Activated effector memory CD4-positive, alpha-beta T cell treated with anti-CD3 and anti-CD28 coated beads, Interleukin-2, amount 50 U/mL, for 16 hours (primary cell): ENCODE measurements around the gene SSR3.

Experiments used
- DNase-seq: peaks from one replicate; pipeline ENCODE4 v3.0.0-alpha.2; 2020

The SSR3 gene

DNA sequence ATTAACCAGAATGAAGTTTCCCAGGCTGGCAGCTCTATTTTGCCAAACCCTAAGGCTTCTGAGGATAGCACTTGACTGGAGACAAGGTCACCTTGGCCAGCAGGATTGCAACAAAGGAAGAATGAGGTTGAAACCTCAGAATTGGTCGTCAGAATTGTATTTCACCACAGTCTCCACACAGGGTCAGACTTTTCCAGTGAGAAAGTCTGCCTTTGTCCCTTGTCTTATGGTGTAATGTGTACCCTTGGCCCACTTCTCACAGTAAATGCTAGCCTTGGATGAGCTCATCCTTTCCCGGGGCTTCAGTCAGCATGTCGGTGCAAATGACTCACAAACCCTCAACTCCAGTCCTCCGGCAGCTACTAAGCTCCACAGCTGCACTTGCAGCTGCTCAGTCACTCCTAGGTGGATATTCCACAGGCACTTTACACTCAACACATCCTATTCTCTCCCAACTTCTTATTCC, 19.7 kb downstream of the SSR3 start:
- DNase-seq = no peak

DNA sequence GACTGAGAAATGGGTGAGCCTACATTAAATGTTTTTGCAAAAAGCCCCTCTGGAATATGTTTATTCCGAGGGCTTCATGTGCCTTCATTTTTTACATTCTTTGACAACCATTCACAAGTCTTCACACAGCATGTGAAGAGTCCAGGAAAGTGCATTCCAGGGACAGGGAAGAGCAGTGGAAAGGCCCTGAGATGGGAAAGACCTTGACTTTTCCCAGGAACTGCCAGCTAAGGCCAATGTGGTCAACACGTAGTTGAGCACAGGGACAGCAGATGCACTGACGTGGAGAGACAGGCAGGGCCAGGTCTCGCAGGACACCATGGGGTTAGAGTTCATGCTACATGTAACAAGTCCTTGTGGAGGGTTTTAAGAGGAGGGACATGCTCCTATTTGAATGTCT, 21.7 kb downstream of the SSR3 start:
- DNase-seq = no peak

DNA sequence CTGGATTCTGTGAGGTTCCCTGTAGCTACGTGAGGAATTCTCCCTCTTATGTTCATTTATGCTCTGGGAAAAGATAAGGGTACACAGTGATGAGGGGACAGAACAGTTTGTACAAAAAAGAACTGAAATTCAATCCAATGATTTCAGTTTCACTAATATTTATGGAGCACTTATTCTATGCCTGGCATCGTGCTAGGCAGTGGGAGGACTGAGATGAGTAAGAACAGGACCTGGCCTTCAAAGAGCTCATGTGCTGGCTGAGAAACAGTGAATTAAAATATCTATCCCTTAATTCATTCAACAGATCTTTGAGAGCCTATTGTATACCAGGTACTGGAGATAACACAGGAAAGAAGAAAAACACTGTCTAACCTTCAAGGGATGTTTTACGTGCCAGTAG, 22.2 kb downstream of the SSR3 start:
- DNase-seq = no peak

DNA sequence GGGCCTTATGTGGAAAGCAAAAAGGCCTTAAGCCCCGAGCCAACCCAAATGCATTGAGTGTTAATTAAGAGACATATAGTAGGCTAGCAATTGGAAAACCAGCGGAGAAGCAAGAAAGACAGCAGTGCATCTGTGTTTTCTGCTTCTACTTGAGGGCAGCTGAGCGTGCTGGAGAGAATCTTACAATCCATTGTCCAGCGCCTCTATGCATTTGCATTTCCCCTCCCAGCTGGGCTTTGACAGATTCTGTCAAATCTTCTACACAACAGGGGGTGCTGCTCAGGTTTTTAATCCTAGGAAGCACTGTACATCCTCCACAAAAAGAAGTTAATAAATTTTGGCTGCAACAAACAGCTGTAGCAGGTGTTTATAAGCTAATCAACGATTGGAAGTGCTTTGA, 23.9 kb downstream of the SSR3 start:
- no peak for DNase-seq

- no peak for DNase-seq
These were observed 27.9 kb downstream of the SSR3 start for GRCh38 chr3:156527060-156527459.

DNA sequence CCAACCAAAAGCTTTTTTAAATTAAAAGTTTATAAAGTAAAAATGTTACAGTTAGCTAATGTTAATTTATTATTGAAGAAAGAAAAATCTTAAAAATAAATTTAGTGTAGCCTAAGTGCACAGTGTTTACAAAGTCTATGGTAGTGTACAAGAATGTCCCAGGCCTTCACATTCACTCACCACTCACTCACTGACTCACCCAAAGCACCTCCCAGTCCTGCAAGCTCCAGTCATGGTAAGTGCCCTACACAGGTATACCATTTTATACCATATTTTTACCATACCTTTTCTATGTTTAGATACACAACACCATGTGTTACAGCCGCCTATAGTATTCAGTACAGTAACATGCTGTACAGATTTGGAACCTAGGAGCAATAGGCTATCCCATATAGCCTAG, 29.1 kb downstream of the SSR3 start:
- no peak for DNase-seq

DNA sequence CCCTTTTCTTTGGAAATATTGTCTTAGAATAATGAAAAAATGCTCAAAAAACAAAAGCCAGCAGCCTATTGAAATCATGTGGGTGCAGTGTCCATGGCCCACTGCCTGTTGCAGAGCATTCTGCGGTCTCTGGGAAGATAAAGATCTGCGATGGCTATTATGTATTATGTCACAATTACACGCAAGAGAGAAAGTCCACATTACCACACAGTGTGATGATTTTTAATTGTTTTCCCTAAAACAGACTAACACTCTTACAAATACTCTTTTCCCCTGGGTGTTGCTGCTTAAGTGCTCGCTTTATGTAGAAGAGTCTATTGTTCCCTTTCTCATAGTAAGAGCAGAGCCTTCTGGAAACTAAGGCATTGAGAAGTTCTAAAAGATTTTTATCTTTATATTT, 32.2 kb downstream of the SSR3 start:
- DNase-seq = no peak

GRCh38 chr3:156519758-156520162, 35.2 kb downstream of the SSR3 start:
- no peak for DNase-seq

DNA sequence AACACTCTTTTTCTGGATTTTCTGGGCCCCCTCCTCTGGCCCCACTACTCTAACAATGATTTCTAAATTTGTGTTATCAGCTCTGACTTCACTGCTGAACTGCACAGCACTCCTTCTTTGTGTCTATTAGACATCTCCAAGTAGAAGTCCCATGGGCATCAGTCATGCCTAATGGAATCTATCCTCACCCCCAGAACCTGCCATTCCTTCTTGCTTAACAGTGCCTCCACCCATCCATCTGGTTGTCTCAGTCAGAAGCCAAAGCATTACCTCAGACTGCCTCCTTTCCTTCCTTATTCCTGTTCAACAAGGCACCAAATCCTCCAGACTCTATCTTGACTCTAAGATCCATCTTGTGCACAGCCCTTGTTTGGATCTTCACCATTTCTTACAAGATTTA, 36.2 kb downstream of the SSR3 start:
- DNase-seq = no peak

DNA sequence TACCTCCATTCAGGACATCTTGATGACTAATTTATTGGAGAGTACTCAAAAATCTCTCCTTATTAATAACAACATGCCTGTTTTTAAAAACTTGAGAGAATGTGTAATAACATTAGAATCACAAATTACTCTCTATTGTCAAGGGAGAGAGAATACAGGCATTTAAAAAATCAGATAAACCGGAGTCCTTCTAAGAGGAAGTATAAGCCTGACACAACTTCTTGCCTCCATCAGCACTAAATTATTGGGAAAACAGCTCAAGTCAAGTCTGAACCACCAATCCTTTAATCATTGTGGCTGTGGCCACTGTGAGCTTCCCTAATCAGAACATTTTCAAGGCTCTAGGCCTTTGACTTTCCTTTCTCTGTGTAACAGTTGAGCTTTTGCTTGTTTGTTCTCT, 38.0 kb downstream of the SSR3 start:
- no peak for DNase-seq

GRCh38 chr3:156516284-156516683, 38.6 kb downstream of the SSR3 start:
- no peak for DNase-seq

DNA sequence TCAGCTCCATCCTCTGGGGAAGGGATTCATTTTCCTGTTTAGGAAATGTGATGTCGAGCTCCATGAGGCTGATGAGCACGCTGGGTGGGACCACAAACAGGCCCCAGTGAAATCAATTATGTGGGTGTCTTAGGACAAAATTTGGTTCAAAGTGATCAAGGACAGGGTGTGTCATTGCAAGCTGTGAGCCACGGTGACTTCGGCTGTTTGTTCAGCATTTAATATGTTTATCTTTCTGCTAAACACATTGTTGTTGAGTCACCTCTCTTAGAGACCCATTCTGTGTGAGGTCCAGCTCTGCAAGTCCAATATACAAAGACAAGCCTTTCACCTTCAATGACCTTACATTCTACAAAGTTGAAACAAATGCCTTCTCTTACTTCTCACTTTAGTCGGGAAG, 41.3 kb downstream of the SSR3 start:
- DNase-seq = no peak

DNA sequence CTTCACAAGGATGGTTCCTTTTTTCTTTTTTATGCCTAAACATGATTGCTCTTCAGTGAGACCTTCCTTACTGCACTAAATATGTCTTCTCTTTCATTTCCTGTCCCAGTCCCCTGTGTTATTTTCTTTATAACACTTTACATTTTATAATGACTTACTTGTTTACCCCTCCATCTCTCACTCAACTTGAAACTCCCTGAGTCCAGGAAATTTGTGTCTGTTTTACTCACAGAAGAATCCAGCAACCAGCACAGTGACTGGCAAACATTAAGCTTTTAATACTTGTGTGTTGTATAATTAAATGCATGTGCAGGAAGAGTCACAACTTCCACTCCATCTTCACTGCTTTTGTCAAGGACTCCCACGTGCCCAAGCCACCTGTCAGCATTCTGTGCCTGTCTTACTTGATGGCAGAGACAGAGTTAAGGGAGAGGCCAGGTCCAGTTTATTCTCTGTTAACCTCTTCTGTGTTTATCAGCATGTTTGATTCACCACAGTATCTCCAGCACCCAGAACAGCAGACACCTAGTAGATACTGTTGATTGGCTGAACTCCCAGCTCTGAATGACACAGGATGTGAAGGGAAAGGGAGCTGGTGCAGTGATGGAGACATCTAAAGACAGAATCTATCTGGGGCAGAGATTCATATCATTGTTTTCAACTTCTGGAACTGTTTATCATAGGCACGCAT, 42.8 kb downstream of the SSR3 start:
- DNase-seq = no peak

- no peak for DNase-seq
These were observed 45.4 kb downstream of the SSR3 start for GRCh38 chr3:156509189-156510174.

- DNase-seq = no peak
These were observed 47.6 kb downstream of the SSR3 start for GRCh38 chr3:156507285-156507684.

GRCh38 chr3:156498307-156498706, 56.6 kb downstream of the SSR3 start:
- no peak for DNase-seq

GRCh38 chr3:156497326-156497725, 57.6 kb downstream of the SSR3 start:
- no peak for DNase-seq

GRCh38 chr3:156495816-156496215, 59.1 kb downstream of the SSR3 start:
- no peak for DNase-seq

- no peak for DNase-seq
These were observed 61.0 kb downstream of the SSR3 start for GRCh38 chr3:156493887-156494286.

DNA sequence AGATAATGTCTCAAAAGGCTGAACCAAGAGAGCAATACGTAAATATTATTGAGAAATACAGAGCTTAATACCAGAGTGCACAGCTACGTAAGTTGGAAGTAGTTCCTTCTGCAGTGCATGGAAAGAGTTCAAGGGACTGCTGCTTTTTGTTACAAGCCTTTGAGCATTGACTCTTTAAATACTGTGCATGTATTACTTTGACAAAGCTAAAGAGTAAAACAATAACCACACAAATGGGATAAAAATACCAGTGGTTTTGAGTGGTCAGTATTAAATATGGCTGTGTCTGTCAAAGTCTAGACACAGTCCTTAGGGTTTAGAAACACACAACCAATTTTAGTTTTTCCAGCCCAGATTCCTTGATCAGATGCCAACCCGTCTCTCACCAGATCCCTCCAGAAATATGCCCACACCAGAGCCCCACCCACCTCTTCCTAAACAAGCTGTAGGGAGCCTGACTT, 62.1 kb downstream of the SSR3 start:
- no peak for DNase-seq

- no peak for DNase-seq
These were observed 63.7 kb downstream of the SSR3 start for GRCh38 chr3:156491192-156491591.
